Adrenal gland (tissue), 12 donors: ENCODE data around the gene SUPT6H. TPM values are rescaled to one million over a fixed set of nuclear protein-coding genes. Genes with fewer than 3 reads are reported as not detected.
A peak's percentile ranks its signal among the peaks of the same experiment; 100 is the strongest.

ENCODE experiments used
- DNase-seq, 7 donors: peaks; one replicate each; pipeline ENCODE4 v3.0.0-alpha.2; 2019 to 2020
- H3K27ac ChIP-seq, 5 donors: fragments of 200-600 bp; sonication (generic) in 4 of 5; 1 replicate in 3 of 5; 2 replicates in 2 of 5; pipeline versions ENCODE4 v1.5.1 to v1.8.0; 2016 to 2020; ENCODE audit warnings: mild to moderate bottlenecking in 1 of 5
- H3K27me3 ChIP-seq: fragments of 200-600 bp; 2 replicates; pipeline ENCODE4 v1.8.0; 2021
- H3K36me3 ChIP-seq, 2 donors: fragments of 200-600 bp; replicated peaks in 1 of 2; 1 replicate in 1 of 2; 2 replicates in 1 of 2; pipeline versions ENCODE4 v1.5.1 to v1.8.0; 2018 to 2022
- H3K4me1 ChIP-seq, 2 donors: fragments of 200-600 bp; replicated peaks in 1 of 2; 1 replicate in 1 of 2; 2 replicates in 1 of 2; pipeline versions ENCODE4 v1.5.1 to v1.8.0; 2018 to 2021
- H3K4me3 ChIP-seq, 4 donors: fragments of 200-600 bp; sonication (generic) in 3 of 4; one replicate each; pipeline ENCODE4 v1.5.1; 2016 to 2018
- H3K9me3 ChIP-seq, 3 donors: fragments of 200-600 bp; sonication (generic) in 1 of 3; replicated peaks in 1 of 3; 1 replicate in 2 of 3; 2 replicates in 1 of 3; pipeline versions ENCODE4 v1.5.1 to v1.8.0; 2016 to 2021
- POLR2A ChIP-seq, 2 donors: fragments of 450-650 bp; IDR thresholded peaks; one replicate each; pipeline ENCODE4 v1.6.1; 2017; ENCODE audit warnings: antibody characterized with exemption in 2 of 2, mild to moderate bottlenecking in 2 of 2, moderate library complexity in 1 of 2
- WGBS, 4 donors: extraction: QIAGEN DNeasy Blood & Tissue Kit in 2 of 4; methylation state at CpG; one replicate each; pipeline versions ENCODE4 v1.1.5 to v1.1.7; 2013 to 2017; 5-methylcytosine and 5-hydroxymethylcytosine counted together
- intact Hi-C, 2 donors: fragments of 100-400 bp; cut with DNase I; formaldehyde crosslinking; loops; one replicate each; pipeline versions ENCODE4 v1.14.1 to v1.15.0; 2022 to 2023
- polyA plus RNA-seq, 3 donors: library from polyadenylated mRNA; stranded (reverse); fragments of 200-250 nt in 2 of 3; fragments of 350-450 nt in 1 of 3; fragmentation: Illumina TruSeq in 1 of 3; extraction: RNeasy Lipid Tissue Mini Kit (QIAGEN cat#74804) in 1 of 3; gene quantifications; one replicate each; pipeline ENCODE4 v1.2.3, GENCODE V29; 2013 to 2014
- total RNA-seq, 9 donors: library from RNA; depleted of rRNA in 4 of 9; stranded (reverse); fragments of >200 nt in 4 of 9; fragments of 120-200 nt in 1 of 9; fragmentation: NEBNext Ultra II Directional in 1 of 9; extraction: Animal tissue kit (Norgen Biotek cat#: 25700) in 1 of 9; gene quantifications; one replicate each; pipeline versions ENCODE4 v1.1.0 to v1.2.4, GENCODE V29; 2013 to 2023
- TF ChIP-seq, protein P1 (sequence below), 6 experiments: fragments of 450-650 bp in 4 of 6; fragments of 200-600 bp in 2 of 6; sonication (generic) in 1 of 6; IDR thresholded peaks; 1 replicate in 5 of 6; 2 replicates in 1 of 6; pipeline versions ENCODE4 v1.5.1 to v1.8.0; 2016 to 2021; ENCODE audit warnings: antibody characterized with exemption in 6 of 6, mild to moderate bottlenecking in 2 of 6, moderate library complexity in 1 of 6
- donor health status: healthy with polysubstance abuse.
- donor health status: Bipolar disorder and iron deficiency.
- donor health status: DM: yes; HTN: yes; CAD: no.
- donor health status: DM: no; HTN: no; CAD: no.
- donor health status: DM: no; HTN: no; CAD: no.
- donor health status: DM: yes; HTN: yes; CAD: no.

The SUPT6H gene
- total and polyA plus RNA-seq, 12 donors: 48.1 to 125 (median 71.4) TPM

DNA sequence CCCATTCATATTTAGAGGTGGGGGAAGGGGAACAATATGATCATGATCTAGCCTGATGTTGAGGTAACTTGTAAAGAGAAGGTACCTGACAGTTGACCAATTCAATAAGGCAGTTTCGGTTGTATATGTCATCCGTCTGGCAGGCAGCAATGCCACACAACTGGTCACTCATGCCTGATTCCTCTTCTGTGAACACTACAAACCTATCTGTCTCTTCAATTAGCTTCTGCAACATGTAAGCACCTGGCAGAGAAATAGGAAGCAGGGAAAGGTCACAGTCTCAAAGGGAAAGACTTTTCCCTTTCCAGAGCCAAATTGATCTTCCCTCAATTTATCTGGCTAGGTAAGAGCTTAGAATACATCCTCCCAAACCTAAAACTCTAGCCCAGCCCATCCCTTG is 37.9 kb upstream of the SUPT6H start:
- Histone ChIP-seq H3K4me1 (no peaks in the 10 kb centered on the region), H3K27me3 (no peaks in the 10 kb centered on the region), H3K4me3 (no peak overlapping the region), H3K9me3 (no peaks in the 10 kb centered on the region), H3K36me3 (peaks cover 0 to 82% of the 10 kb centered on the region in 2 donors), H3K27ac (peak overlapping the region in 2 of 5 donors; percentile 5 to 10)
- intact Hi-C loops: no loop called here
- DNase-seq: no peak
- no peak for TF ChIP-seq POLR2A (IDR thresholded peaks at IDR 0.05)
- TF ChIP-seq, protein P1, sequence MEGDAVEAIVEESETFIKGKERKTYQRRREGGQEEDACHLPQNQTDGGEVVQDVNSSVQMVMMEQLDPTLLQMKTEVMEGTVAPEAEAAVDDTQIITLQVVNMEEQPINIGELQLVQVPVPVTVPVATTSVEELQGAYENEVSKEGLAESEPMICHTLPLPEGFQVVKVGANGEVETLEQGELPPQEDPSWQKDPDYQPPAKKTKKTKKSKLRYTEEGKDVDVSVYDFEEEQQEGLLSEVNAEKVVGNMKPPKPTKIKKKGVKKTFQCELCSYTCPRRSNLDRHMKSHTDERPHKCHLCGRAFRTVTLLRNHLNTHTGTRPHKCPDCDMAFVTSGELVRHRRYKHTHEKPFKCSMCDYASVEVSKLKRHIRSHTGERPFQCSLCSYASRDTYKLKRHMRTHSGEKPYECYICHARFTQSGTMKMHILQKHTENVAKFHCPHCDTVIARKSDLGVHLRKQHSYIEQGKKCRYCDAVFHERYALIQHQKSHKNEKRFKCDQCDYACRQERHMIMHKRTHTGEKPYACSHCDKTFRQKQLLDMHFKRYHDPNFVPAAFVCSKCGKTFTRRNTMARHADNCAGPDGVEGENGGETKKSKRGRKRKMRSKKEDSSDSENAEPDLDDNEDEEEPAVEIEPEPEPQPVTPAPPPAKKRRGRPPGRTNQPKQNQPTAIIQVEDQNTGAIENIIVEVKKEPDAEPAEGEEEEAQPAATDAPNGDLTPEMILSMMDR (IDR thresholded peaks at IDR 0.05): no peak
- 86 to 100% (median 96%) methylated on average over 2 of the region's 2 CpGs for WGBS, 4 donors

DNA sequence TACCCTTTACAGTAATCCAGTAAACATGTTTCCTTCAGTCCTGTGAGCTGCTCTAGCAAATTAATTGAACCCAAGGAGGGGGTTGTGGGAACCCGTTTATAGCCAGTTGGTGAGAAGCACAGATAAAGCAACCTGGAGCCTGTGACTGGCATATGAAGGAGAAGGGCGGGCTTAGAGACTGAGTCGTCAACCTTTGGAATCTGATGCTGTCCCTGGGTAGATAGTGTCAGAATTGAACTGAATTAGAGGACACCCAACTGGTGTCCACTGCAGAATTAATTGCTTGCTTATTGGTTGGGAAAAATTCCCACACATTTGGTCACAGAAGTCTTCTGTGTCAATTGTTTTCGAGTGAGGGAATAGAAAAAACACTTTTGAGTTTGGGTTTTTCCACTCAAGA is 35.2 kb upstream of the SUPT6H start:
- 86 to 94% (median 93%) methylated on average over 4 of the region's 4 CpGs for WGBS, 4 donors
- Histone ChIP-seq H3K27me3 (no peaks in the 10 kb centered on the region), H3K4me3 (no peak overlapping the region), H3K36me3 (peaks cover 0 to 82% of the 10 kb centered on the region in 2 donors), H3K4me1 (no peaks in the 10 kb centered on the region), H3K27ac (no peak overlapping the region), H3K9me3 (no peaks in the 10 kb centered on the region)
- intact Hi-C loops: no loop called here
- TF ChIP-seq POLR2A (IDR thresholded peaks at IDR 0.05): no peak
- TF ChIP-seq, protein P1 (IDR thresholded peaks at IDR 0.05): no peak
- DNase-seq: no peak

DNA sequence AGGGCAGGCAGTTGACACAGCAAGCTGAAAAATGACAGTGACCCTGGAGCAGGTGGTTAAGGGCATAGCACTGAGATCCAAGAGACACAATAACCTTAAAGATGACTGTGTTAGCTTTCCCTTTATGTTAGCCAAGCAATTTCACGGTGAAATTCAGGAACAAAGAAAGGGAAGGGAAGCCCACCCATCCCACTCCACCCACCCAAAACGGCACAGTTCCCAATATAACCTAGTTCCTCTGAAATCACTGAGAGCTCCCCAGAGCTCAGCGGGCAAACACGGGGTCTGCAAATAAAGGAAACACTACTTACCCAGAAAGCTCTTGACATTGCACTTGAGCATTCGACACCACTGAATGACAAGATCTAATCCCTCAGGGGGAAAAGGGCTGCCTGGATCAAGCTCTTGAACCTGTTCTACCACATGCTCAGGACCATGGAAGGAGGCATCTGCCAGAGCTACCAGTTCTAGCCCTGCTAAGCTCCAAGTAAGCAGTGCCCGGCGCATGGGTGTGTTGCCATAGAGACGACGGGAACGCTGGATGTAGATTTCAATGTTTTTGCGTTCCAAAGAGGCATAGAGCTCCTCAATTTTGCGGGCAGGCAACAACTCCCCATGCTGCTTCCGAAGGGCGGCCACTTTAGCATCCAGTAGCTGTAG is 27.7 kb upstream of the SUPT6H start:
- H3K4me1 ChIP-seq: no peaks in the 10 kb centered on the region
- H3K27me3 ChIP-seq: no peaks in the 10 kb centered on the region
- no peak overlapping the region for H3K4me3 ChIP-seq
- peaks cover 0 to 99% of the 10 kb centered on the region in 2 donors for H3K36me3 ChIP-seq
- no peak overlapping the region for H3K27ac ChIP-seq
- WGBS, 4 donors: 81 to 91% (median 88%) methylated on average over 13 to 14 of the region's 14 CpGs
- intact Hi-C loops: loop anchor here in 1 of 2 donors (10.0 kb wide), 1 partner anchor 50 kb away; no protein-coding TSS in a partner anchor
- DNase-seq: no peak
- no peaks in the 10 kb centered on the region for H3K9me3 ChIP-seq
- no peak for TF ChIP-seq POLR2A (IDR thresholded peaks at IDR 0.05)
- TF ChIP-seq, protein P1 (IDR thresholded peaks at IDR 0.05): no peak

GRCh38 chr17:28635506-28635905 is 26.5 kb upstream of the SUPT6H start:
- WGBS, 4 donors: 83 to 100% (median 92%) methylated on average over 1 of the region's 1 CpG
- TF ChIP-seq, protein P1 (IDR thresholded peaks at IDR 0.05): no peak
- TF ChIP-seq POLR2A (IDR thresholded peaks at IDR 0.05): no peak
- H3K4me3 ChIP-seq: no peak overlapping the region
- intact Hi-C loops: loop anchor here in 1 of 2 donors (10.0 kb wide), 1 partner anchor 49 kb away; no protein-coding TSS in a partner anchor
- H3K9me3 ChIP-seq: no peaks in the 10 kb centered on the region
- peaks cover 0 to 99% of the 10 kb centered on the region in 2 donors for H3K36me3 ChIP-seq
- H3K27me3 ChIP-seq: no peaks in the 10 kb centered on the region
- no peaks in the 10 kb centered on the region for H3K4me1 ChIP-seq
- DNase-seq: no peak
- H3K27ac ChIP-seq: no peak overlapping the region
